CD4-positive, alpha-beta T cell treated with Interleukin-12 subunit alpha and Interleukin-12 subunit beta, for 1 hour (primary cell): ENCODE results near the gene PLTP.
"Not testable (repeated sequence)": the region's sequence is repeated elsewhere in the genome, so short reads cannot be mapped to it uniquely, and the experiment has no call there.

Experiments
- DNase-seq: peaks from one replicate; pipeline ENCODE4 v3.0.0-alpha.2; 2020

Gene PLTP

DNA sequence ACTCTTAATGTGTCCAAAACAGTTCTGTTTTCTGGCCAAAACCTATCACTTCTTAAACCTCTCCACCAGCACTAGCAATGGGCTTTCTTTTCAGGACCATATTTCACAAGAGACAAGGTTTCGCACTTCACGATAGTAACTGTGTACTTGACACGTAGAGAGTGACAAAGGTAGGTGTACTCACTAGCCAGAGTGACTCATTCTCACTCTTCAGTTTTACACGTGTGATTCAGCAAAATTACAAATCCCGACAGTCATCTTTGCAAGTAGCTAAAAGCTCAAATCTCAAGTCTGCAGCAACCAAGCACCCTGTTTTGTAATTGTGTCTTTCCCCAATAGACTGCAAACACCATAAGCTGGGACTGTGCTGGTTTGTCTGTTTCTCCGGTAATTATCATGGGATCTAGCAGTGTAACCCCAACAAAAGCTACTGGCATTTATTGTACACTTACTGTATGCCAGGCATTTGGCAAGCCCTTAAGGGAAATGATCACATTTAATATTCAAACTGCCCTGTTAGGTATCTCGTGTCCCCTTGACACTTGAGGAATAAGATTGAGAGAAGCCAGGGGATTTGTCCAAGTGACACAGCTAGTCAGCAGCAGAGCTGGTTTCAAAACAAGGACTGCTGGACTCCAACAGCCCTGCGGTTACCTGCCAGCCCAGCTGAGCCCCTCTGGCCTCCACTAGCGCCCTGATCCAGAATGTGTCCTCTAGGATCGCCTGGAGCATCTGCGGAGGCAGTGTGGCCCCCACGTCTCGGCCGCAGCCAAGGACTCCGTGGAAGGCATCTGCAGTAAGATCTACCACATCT is 32.4 kb upstream of the PLTP start:
- DNase-seq, result no peak

GRCh38 chr20:45943613-45944012 is 31.7 kb upstream of the PLTP start:
- DNase-seq, result no peak

DNA sequence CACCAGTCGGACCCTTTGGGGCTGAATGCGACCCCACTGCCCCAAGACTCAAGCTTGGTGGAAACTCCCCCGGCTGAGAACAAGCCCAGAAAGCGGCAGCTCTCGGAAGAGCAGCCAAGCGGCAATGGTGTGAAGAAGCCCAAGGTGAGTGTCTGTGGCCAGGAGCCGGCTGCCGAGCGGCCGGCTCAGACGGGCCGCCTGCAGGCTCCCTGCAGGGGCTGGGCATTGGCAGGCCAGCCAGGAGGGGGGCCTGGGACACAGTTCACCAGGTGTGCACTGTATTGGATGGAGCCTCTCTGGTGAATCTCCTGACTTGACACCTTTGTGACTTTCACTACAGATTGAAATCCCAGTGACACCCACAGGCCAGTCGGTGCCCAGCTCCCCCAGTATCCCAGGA is 28.5 kb upstream of the PLTP start:
- DNase-seq, result no peak

GRCh38 chr20:45940053-45940452 is 28.1 kb upstream of the PLTP start:
- DNase-seq, result no peak

DNA sequence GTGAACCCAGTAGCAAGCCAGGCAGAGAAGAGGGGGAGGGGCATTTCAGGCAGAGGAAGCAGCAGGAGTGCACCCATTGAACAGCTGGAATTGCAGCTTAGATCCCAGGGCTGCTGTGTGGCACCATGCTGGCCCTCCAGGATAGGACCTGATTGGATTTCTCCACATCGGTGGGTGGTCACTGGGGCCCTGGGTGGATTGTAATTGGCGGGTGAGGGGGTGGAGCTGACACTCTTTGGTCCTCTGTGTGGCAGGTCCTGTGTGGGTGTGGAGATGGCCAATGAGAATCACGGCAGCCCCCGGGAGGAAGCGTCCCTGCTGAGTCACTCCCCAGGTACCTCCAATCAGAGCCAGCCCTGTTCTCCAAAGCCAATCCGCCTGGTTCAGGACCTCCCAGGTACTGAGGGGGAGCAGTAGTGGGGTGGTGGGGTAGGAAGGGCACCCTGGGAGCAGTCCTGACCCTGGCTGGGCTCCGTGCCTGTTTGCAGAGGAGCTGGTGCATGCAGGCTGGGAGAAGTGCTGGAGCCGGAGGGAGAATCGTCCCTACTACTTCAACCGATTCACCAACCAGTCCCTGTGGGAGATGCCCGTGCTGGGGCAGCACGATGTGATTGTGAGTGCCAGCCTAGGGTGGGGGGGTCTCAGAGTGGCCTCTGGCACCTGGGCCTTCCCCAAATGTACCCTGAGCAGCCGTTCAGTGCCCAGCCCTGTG is 26.9 kb upstream of the PLTP start:
- DNase-seq, result no peak

DNA sequence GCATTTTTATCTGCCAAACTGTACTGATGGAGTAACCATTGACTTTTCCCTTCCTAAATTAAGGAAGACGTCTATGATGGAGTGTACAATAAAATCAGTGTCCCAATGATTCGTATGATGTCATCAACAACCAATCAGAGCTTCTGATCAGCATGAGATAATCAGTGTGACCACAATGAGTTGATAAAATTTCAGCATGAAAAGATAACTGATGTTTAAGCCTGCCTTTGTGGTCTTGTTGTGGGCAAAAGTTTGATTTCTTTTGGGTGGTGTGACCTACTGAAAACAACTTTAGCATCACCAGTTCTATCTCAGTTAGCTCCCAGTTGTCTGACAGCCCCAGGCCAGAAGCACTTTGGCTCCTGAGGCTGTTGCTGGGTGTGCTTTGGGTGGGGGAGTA is 25.8 kb upstream of the PLTP start:
- peak; percentile 27 for DNase-seq

- DNase-seq, result no peak
Measured at GRCh38 chr20:45935416-45936046, 23.6 kb upstream of the PLTP start.

DNA sequence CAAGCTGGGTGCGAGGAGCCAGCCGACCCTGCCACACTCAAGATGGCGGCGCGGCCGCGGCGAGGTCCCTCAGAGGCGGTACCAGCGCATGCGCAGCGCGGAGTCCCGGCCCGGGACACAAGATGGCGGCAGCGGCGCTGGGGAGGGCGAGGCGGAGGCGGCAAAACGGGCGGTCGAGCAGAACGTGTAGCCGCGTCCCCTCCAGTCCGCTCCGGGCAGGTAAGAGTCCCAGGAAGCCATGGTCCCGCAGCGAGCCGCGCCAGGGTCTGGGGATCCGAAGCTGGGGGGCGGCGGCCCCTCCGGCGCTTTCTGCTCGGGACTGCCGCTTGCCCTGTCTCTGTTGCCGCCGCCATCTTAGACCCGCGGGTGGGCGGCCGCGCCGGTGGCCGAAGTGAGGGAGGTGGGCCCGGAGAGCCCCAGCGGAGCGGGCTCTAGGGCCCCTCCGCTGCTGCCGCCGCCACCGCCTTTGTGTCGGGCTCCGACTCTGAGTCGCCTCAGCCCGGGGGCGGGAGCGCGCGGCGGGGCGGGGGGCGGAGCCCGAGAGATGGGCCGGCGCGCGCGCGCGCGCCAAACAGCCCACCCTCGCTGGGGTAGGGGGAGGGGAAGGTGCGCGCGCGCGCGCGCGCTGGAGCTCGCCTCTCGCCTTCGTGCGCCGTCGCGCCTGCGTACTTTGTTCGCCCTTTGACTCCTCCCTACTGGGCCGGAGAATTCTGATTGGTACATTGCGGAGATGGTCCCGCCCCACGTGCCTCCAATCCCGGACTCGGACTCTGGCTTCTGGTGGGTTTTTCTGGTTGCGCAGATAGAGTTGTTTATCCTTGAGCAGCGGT is 22.8 kb upstream of the PLTP start, which contains the start of gene PCIF1:
Gene PCIF1 (plus strand): TSS at position 98 of the 830 bp plus-strand sequence. CDS start 4,317 bp downstream, outside the sequence.
- DNase-seq, result peak; percentile 98

- no peak for DNase-seq
Measured at GRCh38 chr20:45934046-45934585, 22.2 kb upstream of the PLTP start.

DNA sequence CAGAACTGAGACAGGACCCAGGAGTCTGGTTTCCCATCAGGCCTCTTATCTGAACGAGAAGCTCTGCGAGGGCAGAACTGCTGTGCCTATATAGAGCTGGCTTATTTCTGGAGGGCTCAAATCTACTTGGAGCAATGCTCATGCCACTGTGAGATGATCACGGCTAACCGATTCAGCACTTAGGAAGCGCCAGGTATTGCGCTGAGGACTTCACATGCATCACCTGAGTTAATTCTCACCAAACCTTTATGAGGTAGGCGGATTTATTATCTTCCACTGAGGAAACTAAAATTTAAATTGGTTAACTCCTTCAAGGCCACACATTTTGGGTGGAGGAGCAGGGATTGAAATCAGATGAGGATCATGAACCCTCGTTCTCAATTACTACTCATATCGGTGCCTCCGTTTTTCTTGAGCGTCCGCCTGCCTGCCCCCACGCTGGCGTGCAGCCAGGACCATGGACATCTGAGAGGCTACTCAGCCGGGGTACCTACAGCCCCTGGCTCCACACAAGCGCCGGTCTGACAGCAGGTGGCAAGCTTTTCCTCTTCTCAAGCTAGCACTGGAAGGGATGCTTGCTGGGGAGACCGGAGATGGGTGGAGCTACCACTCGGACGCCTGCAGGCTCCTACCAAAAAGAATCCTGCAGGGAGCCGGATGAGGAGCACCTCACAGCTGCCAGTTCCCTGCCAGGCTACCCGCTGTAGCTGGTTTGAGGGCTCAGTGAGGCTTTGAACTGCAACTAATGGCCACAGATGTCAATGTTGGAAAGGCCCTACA is 21.5 kb upstream of the PLTP start:
- DNase-seq, result peak; percentile 68

DNA sequence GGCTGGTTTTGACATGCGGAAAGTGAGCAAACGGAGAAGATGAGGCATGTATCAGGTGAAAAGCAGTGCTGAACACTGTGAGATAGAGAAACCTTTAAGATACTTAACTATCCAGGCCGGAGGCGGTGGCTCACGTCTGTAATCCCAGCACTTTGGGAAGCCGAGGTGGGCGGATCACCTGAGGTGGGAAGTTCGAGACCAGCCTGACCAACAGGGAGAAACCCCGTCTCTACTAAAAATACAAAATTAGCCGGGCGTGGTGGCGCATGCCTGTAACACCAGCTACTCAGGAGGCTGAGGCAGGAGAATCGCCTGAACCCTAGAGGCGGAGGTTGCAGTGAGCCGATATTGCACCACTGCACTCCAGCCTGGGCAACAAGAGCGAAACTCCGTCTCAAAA is 19.7 kb upstream of the PLTP start:
- DNase-seq, result not testable (repeated sequence)

DNA sequence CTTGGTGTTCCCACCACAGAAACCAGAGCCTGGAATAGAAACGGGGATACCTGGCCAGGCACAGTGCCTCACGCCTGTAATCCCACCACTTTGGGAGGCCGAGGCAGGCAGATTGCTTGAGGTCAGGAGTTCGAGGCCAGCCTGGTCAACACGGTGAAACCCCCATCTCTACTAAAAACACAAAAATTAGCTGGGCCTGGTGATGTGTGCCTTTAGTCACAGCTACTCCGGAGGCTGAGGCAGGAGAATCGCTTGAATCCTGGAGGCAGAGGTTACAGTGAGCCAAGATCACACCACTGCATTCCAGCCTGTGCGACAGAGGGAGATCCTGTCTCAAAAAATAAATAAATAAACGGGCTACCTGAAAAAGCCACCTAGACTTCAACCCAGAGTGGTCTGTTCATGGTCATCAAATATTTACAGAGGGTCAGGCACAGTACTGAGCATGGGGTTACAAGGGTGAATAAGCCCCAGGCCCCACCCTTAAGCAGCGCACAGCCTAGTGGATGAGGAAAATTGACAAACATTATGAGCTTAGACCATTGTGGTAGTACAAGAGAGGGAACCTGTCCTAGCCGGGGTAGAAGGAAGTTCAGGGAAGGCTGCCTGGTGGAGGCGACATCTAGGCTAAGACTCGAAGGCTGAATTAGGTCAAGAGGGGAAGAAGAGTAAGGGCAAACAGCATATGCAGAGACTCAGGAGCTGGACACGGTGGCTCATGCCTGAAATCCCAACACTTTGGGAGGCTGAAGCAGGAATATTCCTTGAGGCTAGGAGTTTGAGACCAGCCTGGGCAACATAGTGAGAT is 15.3 kb upstream of the PLTP start:
- no peak for DNase-seq

- DNase-seq, result no peak
Measured at GRCh38 chr20:45926731-45927070, 14.7 kb upstream of the PLTP start.

DNA sequence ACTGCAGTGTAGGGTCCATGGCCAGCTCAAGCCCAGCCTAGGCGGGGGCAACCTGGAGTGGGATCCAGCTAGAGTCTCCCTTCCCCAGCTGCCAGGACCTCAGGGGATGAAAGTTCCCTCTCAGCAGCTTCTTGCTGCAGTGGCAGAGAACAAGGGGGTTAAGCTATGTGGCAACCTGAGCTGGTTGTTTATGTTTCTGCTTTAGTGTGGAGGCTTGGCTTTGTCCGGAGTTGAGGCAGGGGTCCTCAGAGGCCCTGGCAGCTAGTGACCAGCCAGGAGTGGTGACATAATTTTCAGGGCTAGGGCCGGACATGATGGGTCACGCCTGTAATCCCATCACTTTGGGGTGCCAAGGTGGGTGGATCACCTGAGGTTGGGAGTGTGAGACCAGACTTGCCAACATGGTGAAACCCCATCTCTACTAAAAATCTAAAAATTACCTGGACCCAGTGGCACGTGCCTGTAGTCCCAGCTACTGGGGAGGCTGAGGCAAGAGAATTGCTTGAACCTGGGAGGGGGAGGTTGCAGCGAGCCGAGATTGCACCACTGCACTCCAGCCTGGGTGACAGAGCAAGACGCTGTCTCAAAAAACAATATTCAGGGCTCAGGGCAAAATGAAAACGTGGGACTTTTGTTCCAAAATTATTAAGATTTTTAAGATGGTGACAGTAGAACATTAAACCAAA is 14.0 kb upstream of the PLTP start:
- DNase-seq, result no peak

- DNase-seq, result no peak
Measured at GRCh38 chr20:45924391-45925261, 12.7 kb upstream of the PLTP start.

GRCh38 chr20:45921337-45922189 is 9.6 kb upstream of the PLTP start:
- DNase-seq, result no peak

DNA sequence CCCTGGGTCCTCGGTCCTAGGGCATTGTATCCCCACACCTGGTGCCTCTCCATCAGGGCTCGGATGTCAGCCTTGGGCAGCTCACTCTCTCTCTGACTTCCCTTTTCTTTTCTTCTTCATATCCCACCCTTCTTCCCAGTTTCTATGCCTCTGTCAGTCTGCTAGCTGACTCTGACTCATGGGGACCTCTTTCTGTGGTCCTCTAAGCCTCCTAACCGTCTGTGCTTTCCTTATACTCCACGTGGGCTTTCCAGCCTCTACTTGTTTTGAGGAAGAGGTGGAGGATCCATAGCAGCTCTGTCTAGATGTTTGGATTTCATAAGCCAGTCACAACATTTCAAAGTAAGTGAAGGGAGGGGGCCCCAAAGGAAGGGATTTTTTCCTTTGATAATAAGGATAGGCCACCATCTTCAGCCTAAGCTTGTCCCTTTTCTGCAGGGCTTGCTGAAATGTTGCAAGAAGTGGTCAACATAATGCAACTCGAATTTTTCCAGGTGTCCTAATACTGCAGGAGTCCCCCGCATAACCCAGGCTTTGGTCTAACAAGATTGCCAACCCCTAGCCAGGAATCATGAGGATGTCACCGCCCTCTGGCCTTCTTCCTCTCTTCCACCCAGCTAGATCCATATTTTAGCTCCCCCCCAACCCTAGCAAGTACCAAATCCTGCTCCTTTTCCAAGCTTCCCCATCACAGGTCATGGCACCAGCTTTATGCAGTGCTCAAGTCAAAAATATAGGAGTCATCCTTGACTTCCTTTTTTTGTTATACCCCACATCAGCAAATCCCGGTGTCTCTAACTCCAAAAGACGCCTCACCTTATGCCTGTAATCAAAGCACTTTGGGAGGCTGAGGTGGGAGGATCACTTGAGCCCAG is 8.7 kb upstream of the PLTP start:
- DNase-seq, result no peak
